Motor neuron (in vitro differentiated cells): Measurements from ENCODE around the gene COL17A1. TPM values are rescaled to one million over a fixed set of nuclear protein-coding genes. Genes with fewer than 3 reads are reported as not detected.

Source experiments
- ATAC-seq, 8 experiments: fragments of 200-7000 bp; cut with Tn5 transposase; replicated peaks in 6 of 8; 2 replicates each; pipeline ENCODE4 v1.8.0; 2021; ENCODE audit warnings: mild to moderate bottlenecking in 8 of 8, moderate library complexity in 8 of 8
- H3K27ac ChIP-seq, 2 donors: fragments of 250-450 bp; sonication (Bioruptor Pico); 2 replicates each; pipeline ENCODE4 v1.9.0; 2021; ENCODE audit warnings: antibody characterized with exemption in 2 of 2, mild to moderate bottlenecking in 2 of 2, moderate library complexity in 1 of 2
- H3K4me1 ChIP-seq, 2 donors: fragments of 250-450 bp; sonication (Bioruptor Pico); replicated peaks in 1 of 2; 2 replicates each; pipeline ENCODE4 v1.6.1; 2021; ENCODE audit warnings: antibody characterized with exemption in 2 of 2, mild to moderate bottlenecking in 2 of 2, moderate library complexity in 1 of 2
- H3K4me3 ChIP-seq, 5 donors: fragments of 250-450 bp; sonication (Bioruptor Pico); 2 replicates each; pipeline ENCODE4 v1.9.0; 2021; ENCODE audit warnings: antibody characterized with exemption in 5 of 5, mild to moderate bottlenecking in 5 of 5, moderate library complexity in 4 of 5
- WGBS, 10 experiments: fragments of 450-650 bp; shearing (Covaris generic); methylation state at CpG; one replicate each; pipeline ENCODE4 v1.0.0; 2022; 5-methylcytosine and 5-hydroxymethylcytosine counted together
- in situ Hi-C, 9 experiments: fragments of 400-800 bp; cut with MboI; loops; one replicate each; pipeline ENCODE4 v1.15.0; 2021; ENCODE audit warnings: low sequenced_read_pairs in 9 of 9, low pct_unique_long_range_greater_than_20kb in 2 of 9; ENCODE audit not compliant: unreplicated experiment in 9 of 9
- total RNA-seq, 8 experiments: library from RNA; unstranded; fragments of 300-600 nt; gene quantifications; 2 replicates each; pipeline versions ENCODE4 v1.2.3 to v1.2.4, GENCODE V29; 2022

Gene COL17A1
- total RNA-seq, 8 experiments from 2014 or later: 0.38 to 4.9 (median 0.74) TPM

GRCh38 chr10:104035194-104036068 is 50.2 kb downstream of the COL17A1 start:
- peak in 2 of 8 experiments; percentile 7 to 8 for ATAC-seq
- no peak overlapping the region for H3K27ac ChIP-seq
- no peak overlapping the region for H3K4me3 ChIP-seq
- 40 to 100% (median 80%) methylated on average over 1 to 8 of the region's 18 CpGs; no CpG with 5 or more reads in 5 of the 10 experiments for WGBS, 10 experiments
- in situ Hi-C loops: loop anchor here in 2 of 9 experiments (25.0 kb wide), 2 partner anchors 148 to 177 kb away; no protein-coding TSS in a partner anchor
- peaks cover 6 to 12% of the 10 kb centered on the region in 2 donors for H3K4me1 ChIP-seq

DNA sequence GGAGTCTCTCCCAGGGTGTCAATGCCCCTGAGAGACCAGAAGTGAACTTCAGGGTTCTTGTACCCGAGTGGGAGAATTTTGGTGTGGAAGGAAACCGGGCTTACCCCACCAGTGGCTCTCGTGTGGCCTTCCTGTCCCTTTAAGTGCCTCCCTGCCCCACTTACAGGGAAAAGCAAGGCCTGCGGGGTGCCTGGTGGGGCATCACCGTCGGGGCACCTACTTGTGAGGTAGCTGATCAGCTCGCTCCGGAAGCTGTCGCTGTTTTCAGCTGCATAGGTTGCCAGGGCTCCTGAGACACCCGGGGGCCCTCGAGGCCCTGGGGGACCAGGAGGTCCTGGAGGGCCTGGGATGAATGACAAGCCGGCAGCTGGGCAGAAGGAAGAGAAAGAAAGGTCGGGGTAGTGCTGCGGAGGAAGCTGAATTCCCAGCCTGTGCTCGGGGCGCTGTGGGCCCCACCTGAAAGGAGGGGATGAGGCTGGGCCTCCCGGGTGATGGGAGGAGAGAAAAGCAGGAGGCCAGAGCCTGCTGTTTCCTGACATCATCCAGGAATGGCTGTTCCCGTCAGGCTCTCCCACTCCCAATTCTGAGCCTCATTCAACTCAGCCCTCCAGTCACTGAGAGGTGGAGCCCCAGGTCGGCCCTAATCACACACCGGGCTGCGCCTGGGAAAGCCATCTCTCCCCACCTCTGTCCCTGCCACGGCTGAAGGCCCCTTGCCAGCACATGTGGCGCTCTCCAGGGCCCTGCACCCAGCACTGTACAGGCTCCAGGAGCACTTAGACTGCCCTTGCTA is 51.1 kb downstream of the COL17A1 start:
- in situ Hi-C loops: loop anchor here in 2 of 9 experiments (25.0 kb wide), 2 partner anchors 147 to 178 kb away; no protein-coding TSS in a partner anchor
- peak in 5 of 8 experiments; percentile 21 to 69 (median 56) for ATAC-seq
- Histone ChIP-seq H3K4me1 (peaks cover 6 to 12% of the 10 kb centered on the region in 2 donors), H3K27ac (no peak overlapping the region), H3K4me3 (no peak overlapping the region)
- 40 to 80% (median 60%) methylated on average over 1 to 7 of the region's 23 CpGs; no CpG with 5 or more reads in 4 of the 10 experiments for WGBS, 10 experiments

DNA sequence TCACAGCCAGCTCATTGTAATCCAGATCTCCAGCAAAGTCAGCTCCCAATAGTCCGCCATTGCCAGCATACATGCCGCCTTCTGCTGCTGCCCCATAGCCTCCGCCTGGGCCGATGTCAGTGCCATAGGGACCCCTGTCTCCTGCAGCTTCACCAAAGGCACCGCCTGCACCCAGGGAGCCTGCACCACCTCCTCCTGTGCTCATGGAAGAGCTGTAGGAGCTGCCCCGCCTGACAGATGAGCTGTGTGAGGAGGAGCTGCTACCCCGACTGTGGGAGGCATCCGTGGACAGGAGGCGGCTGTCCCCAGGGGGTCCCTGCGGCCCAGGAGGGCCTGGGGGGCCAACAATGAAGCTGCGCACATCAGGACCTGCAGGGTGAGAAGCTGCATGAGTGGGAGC is 51.7 kb downstream of the COL17A1 start:
- Histone ChIP-seq H3K27ac (no peak overlapping the region), H3K4me3 (no peak overlapping the region), H3K4me1 (peaks cover 6 to 12% of the 10 kb centered on the region in 2 donors)
- WGBS, 10 experiments: 80 to 94% (median 93%) methylated on average over 1 to 5 of the region's 11 CpGs; no CpG with 5 or more reads in 6 of the 10 experiments
- ATAC-seq: no peak
- in situ Hi-C loops: loop anchor here in 2 of 9 experiments (25.0 kb wide), 2 partner anchors 147 to 178 kb away; no protein-coding TSS in a partner anchor

- no peak for ATAC-seq
- WGBS, 10 experiments: 67 to 100% (median 83%) methylated on average over 1 to 10 of the region's 12 CpGs; no CpG with 5 or more reads in 1 of the 10 experiments
- H3K27ac ChIP-seq: no peak overlapping the region
- peaks cover 6 to 12% of the 10 kb centered on the region in 2 donors for H3K4me1 ChIP-seq
- in situ Hi-C loops: loop anchor here in 2 of 9 experiments (25.0 kb wide), 2 partner anchors 146 to 179 kb away; no protein-coding TSS in a partner anchor
- H3K4me3 ChIP-seq: no peak overlapping the region
Observed at GRCh38 chr10:104033401-104033930, 52.2 kb downstream of the COL17A1 start.

- peak in 2 of 8 experiments; percentile 22 to 23 for ATAC-seq
- in situ Hi-C loops: loop anchor here in 2 of 9 experiments (25.0 kb wide), 2 partner anchors 145 to 180 kb away; no protein-coding TSS in a partner anchor
- Histone ChIP-seq H3K27ac (no peak overlapping the region), H3K4me3 (no peak overlapping the region), H3K4me1 (peaks cover 6 to 12% of the 10 kb centered on the region in 2 donors)
- 32 to 100% (median 43%) methylated on average over 1 to 7 of the region's 7 CpGs; no CpG with 5 or more reads in 2 of the 10 experiments for WGBS, 10 experiments
Observed at GRCh38 chr10:104032144-104032775, 53.4 kb downstream of the COL17A1 start.

GRCh38 chr10:104031631-104032030 is 54.0 kb downstream of the COL17A1 start:
- WGBS, 10 experiments: 83 to 100% (median 100%) methylated on average over 1 of the region's 2 CpGs; no CpG with 5 or more reads in 7 of the 10 experiments
- Histone ChIP-seq H3K27ac (no peak overlapping the region), H3K4me3 (no peak overlapping the region), H3K4me1 (peaks cover 6 to 12% of the 10 kb centered on the region in 2 donors)
- ATAC-seq: no peak
- in situ Hi-C loops: loop anchor here in 2 of 9 experiments (25.0 kb wide), 2 partner anchors 144 to 181 kb away; no protein-coding TSS in a partner anchor

DNA sequence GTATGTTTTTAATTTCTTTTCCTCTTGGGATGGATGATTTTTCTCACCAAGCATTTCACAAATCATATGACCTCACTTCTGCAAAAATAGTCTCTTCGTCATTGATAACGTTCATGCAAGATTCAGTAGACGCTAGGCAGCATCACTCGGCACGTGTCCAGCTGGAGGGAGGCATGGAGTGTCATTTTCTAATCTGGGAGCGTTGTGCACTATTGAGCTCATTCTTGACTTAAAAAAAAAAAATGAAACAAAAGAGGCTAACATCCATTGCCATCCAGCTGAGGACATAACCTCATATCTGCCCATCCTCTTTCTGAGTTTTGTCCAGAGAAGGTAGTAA is 56.2 kb downstream of the COL17A1 start:
- peak in 7 of 8 experiments; percentile 19 to 81 (median 45) for ATAC-seq
- in situ Hi-C loops: loop anchor here in 2 of 9 experiments (25.0 kb wide), 2 partner anchors 142 to 183 kb away; no protein-coding TSS in a partner anchor
- H3K27ac ChIP-seq: no peak overlapping the region
- 48 to 100% (median 98%) methylated on average over 1 to 6 of the region's 6 CpGs; no CpG with 5 or more reads in 3 of the 10 experiments for WGBS, 10 experiments
- no peak overlapping the region for H3K4me3 ChIP-seq
- peaks cover 6 to 10% of the 10 kb centered on the region in 2 donors for H3K4me1 ChIP-seq

DNA sequence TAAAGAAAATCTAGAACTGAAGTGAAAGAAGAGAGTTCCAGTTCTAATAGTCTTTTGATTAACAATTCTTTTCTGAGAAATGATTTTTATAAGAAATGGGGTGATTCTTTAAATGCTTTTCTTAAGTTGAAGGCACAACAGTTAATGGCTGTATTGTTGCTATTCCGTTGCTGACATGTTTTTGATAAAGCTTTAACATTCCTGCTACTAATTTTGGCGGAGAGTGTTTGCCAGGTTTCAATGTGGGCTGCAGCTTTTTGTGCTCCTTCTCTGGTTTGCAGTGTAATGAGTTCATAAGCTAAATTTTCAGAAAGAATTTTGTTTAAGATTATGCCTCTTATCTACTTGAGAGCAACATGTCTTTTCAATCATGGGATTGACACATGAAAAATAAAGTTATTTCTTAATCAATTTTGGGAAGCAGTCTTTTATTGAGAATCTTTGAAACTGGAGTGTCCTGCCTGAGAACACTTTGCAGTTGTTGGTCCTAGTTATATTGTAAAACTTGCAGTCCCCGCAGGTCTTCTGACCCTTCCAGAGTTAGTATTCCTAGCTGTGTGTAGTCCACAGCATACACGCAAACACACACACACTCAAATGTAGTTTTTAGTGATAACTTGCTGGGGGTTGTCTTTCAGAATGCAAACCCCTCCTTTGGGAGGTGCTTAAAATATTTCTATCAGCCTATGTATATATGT is 56.7 kb downstream of the COL17A1 start:
- 39 to 100% (median 93%) methylated on average over 2 to 4 of the region's 4 CpGs for WGBS, 10 experiments
- H3K4me1 ChIP-seq: peaks cover 6 to 9% of the 10 kb centered on the region in 2 donors
- no peak for ATAC-seq
- no peak overlapping the region for H3K27ac ChIP-seq
- H3K4me3 ChIP-seq: no peak overlapping the region
- in situ Hi-C loops: loop anchor here in 2 of 9 experiments (25.0 kb wide), 2 partner anchors 142 to 183 kb away; no protein-coding TSS in a partner anchor

DNA sequence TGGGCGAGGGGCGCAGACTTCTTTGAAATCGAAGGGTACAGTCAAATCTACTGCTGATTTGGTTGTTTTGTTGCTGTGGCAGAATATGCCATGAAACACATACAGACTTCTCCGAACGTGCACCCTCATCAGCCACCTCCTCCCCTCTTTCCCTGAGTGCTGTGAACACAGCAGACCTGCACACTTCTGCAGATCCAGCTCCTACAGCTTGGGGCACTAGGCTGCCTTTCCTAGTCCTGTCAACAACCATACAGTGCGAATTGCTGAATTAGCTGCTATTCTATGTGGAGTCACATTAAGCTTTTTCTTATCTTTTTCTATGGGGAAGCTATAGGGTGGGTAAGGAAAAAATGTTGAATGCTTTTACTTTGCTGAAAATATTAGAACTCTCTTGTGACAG is 57.5 kb downstream of the COL17A1 start:
- Histone ChIP-seq H3K4me1 (peaks cover 6 to 9% of the 10 kb centered on the region in 2 donors), H3K4me3 (no peak overlapping the region), H3K27ac (no peak overlapping the region)
- WGBS, 10 experiments: 72 to 95% (median 95%) methylated on average over 3 to 4 of the region's 6 CpGs; no CpG with 5 or more reads in 7 of the 10 experiments
- peak; percentile 73 to 97 (median 84) for ATAC-seq
- in situ Hi-C loops: loop anchor here in 2 of 9 experiments (25.0 kb wide), 2 partner anchors 141 to 184 kb away; no protein-coding TSS in a partner anchor

DNA sequence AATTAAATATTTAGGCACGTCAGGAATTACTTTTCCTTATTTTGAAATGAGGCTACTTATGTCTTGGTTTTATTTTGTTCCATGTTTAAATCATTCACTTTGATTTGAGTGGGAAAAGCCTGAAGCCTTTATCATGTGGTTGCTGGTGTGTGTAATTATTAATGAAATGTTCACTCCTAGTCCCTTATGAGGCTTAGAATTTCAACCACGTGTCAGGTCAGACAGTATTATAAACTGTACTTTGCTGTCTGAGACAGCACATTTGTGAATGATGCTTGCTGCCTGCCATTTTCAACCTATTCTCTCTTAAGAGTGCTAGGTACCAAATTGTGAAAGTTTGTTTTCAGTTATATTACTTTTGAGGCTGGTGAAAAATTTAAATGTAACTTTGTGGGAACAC is 58.9 kb downstream of the COL17A1 start:
- in situ Hi-C loops: loop anchor here in 2 of 9 experiments (25.0 kb wide), 2 partner anchors 139 to 186 kb away; no protein-coding TSS in a partner anchor
- Histone ChIP-seq H3K27ac (no peak overlapping the region), H3K4me3 (no peak overlapping the region), H3K4me1 (no peaks in the 10 kb centered on the region)
- ATAC-seq: peak in 1 of 8 experiments; percentile 45
- WGBS, 10 experiments: 50 to 100% (median 71%) methylated on average over 1 to 2 of the region's 2 CpGs; no CpG with 5 or more reads in 1 of the 10 experiments

- in situ Hi-C loops: loop anchor here in 2 of 9 experiments (25.0 kb wide), 2 partner anchors 138 to 187 kb away; no protein-coding TSS in a partner anchor
- 65 to 98% (median 92%) methylated on average over 3 to 5 of the region's 5 CpGs; no CpG with 5 or more reads in 1 of the 10 experiments for WGBS, 10 experiments
- no peak overlapping the region for H3K27ac ChIP-seq
- no peaks in the 10 kb centered on the region for H3K4me1 ChIP-seq
- ATAC-seq: no peak
- H3K4me3 ChIP-seq: no peak overlapping the region
Observed at GRCh38 chr10:104025524-104025923, 60.2 kb downstream of the COL17A1 start.
